GM12878 (cell line): ENCODE measurements around the gene ADGRV1. TPM values are rescaled to one million over a fixed set of nuclear protein-coding genes. Genes with fewer than 3 reads are reported as not detected.

Experiments used
- ATAC-seq: fragments of 200-7000 bp; cut with Tn5 transposase; 3 replicates; pipeline ENCODE4 v1.9.1; 2020; ENCODE audit warnings: mild to moderate bottlenecking, moderate library complexity
- BruUV-seq: library from RNA; stranded (reverse); fragments of 400-500 nt; replicated peaks from 2 replicates; lab custom pipeline; 2021; lab: Mats Ljungman, UMichigan
- CTCF ChIA-PET: fragments of 300-600 bp; sonication (Branson Sonifier 250); formaldehyde crosslinking; extraction: SDS; loops from one replicate; lab custom pipeline; 2021; ENCODE audit warnings: inconsistent platforms; lab: Yijun Ruan, JAX
- POLR2A ChIA-PET: fragments of 350-600 bp; formaldehyde crosslinking; extraction: SDS; loops from one replicate; lab custom pipeline; 2021; ENCODE audit warnings: inconsistent platforms; lab: Charles Lee
- RAD21 ChIA-PET: fragments of 300-600 bp; sonication (Branson Sonifier 250); formaldehyde crosslinking; loops from one replicate; lab custom pipeline; 2023; ENCODE audit warnings: antibody characterized with exemption; ENCODE audit not compliant: unreplicated experiment; lab: Charles Lee
- SMC1A ChIA-PET: fragments of 300-600 bp; sonication (Branson Sonifier 250); formaldehyde crosslinking; loops from one replicate; lab custom pipeline; 2023; ENCODE audit not compliant: unreplicated experiment, uncharacterized antibody; lab: Charles Lee
- DNase-seq: peaks from one replicate; pipeline ENCODE4 v3.0.0-alpha.2; 2011; ENCODE audit warnings: low read depth, low spot score
- FAIRE-seq: peaks from 3 replicates; lab custom pipeline; 2011; peaks lifted over from hg19 to GRCh38; lab: Jason Lieb, UNC
- H2AFZ ChIP-seq: 2 replicates; pipeline ENCODE4 v1.6.0; 2011; ENCODE audit warnings: low read depth, low read length, control low read depth; ENCODE audit not compliant: control insufficient read depth
- H3K27ac ChIP-seq: 2 replicates; pipeline ENCODE4 v1.5.1; 2011; ENCODE audit warnings: control low read depth; ENCODE audit not compliant: control insufficient read depth, insufficient read depth
- H3K27me3 ChIP-seq, 2 experiments: replicated peaks in 1 of 2; 2 replicates each; pipeline versions ENCODE4 v1.6.0 to v1.6.1; 2011; ENCODE audit warnings: low read length in 1 of 2; ENCODE audit not compliant: control insufficient read depth in 2 of 2, insufficient read depth in 2 of 2
- H3K36me3 ChIP-seq, 2 experiments: 2 replicates each; pipeline ENCODE4 v1.5.1; 2011; ENCODE audit warnings: low read length in 1 of 2; ENCODE audit not compliant: control insufficient read depth in 2 of 2, insufficient read depth in 2 of 2
- H3K4me1 ChIP-seq: 2 replicates; pipeline ENCODE4 v1.6.1; 2011; ENCODE audit warnings: mild to moderate bottlenecking, low read length, moderate library complexity, mixed read lengths; ENCODE audit not compliant: control insufficient read depth, insufficient read depth
- H3K4me2 ChIP-seq: 2 replicates; pipeline ENCODE4 v1.6.0; 2011; ENCODE audit warnings: control low read depth; ENCODE audit not compliant: control insufficient read depth, insufficient read depth
- H3K4me3 ChIP-seq: fragments of 200-600 bp; sonication (generic); 2 replicates; pipeline ENCODE4 v1.5.1; 2016
- H3K79me2 ChIP-seq: 2 replicates; pipeline ENCODE4 v1.6.0; 2011; ENCODE audit warnings: low read length; ENCODE audit not compliant: control insufficient read depth, insufficient read depth
- H3K9ac ChIP-seq: 2 replicates; pipeline ENCODE4 v1.8.0; 2011; ENCODE audit warnings: low read length, control low read depth, mixed read lengths; ENCODE audit not compliant: control insufficient read depth, insufficient read depth
- H3K9me3 ChIP-seq: replicated peaks from 3 replicates; pipeline ENCODE4 v1.5.1; 2011; ENCODE audit warnings: mild to moderate bottlenecking, low read length; ENCODE audit not compliant: control insufficient read depth, insufficient read depth
- H4K20me1 ChIP-seq: 2 replicates; pipeline ENCODE4 v1.6.0; 2011; ENCODE audit not compliant: control insufficient read depth, insufficient read depth
- CBX5 ChIP-seq: sonication (generic); IDR thresholded peaks from 2 replicates; pipeline ENCODE4 v1.6.1; 2016; ENCODE audit warnings: low read depth, moderate library complexity, mild to moderate bottlenecking, inconsistent platforms
- E2F8 ChIP-seq: fragments of 450-650 bp; IDR thresholded peaks from 2 replicates; pipeline ENCODE4 v1.6.1; 2018; ENCODE audit warnings: mild to moderate bottlenecking, low read depth, moderate library complexity; ENCODE audit not compliant: partially characterized antibody
- IKZF2 ChIP-seq, 2 experiments: fragments of 450-650 bp; IDR thresholded peaks; 2 replicates each; pipeline ENCODE4 v1.6.1; 2017; ENCODE audit warnings: mild to moderate bottlenecking in 2 of 2, moderate library complexity in 2 of 2
- JUNB ChIP-seq: IDR thresholded peaks from 2 replicates; pipeline ENCODE4 v1.6.1; 2016; ENCODE audit warnings: antibody characterized with exemption, mild to moderate bottlenecking
- NFXL1 ChIP-seq: fragments of 450-650 bp; IDR thresholded peaks from 2 replicates; pipeline ENCODE4 v1.6.1; 2017; ENCODE audit warnings: antibody characterized with exemption, mild to moderate bottlenecking, borderline replicate concordance
- PAX8 ChIP-seq: fragments of 450-650 bp; IDR thresholded peaks from 2 replicates; pipeline ENCODE4 v1.6.1; 2017; ENCODE audit warnings: mild to moderate bottlenecking, moderate library complexity
- POU2F2 ChIP-seq: IDR thresholded peaks from 3 replicates; pipeline ENCODE4 v1.6.1; 2011; ENCODE audit warnings: low read depth, mild to moderate bottlenecking, low read length, borderline replicate concordance
- SIN3A ChIP-seq: IDR thresholded peaks from 2 replicates; pipeline ENCODE4 v1.6.1; 2012; ENCODE audit warnings: low read depth, low read length, improper control_type of control experiment
- SMC3 ChIP-seq: IDR thresholded peaks from 2 replicates; pipeline ENCODE4 v1.6.1; 2011; ENCODE audit warnings: low read length, improper control_type of control experiment, borderline replicate concordance
- TBL1XR1 ChIP-seq: IDR thresholded peaks from 2 replicates; pipeline ENCODE4 v1.6.1; 2012; ENCODE audit warnings: low read depth, low read length, improper control_type of control experiment
- WRNIP1 ChIP-seq: IDR thresholded peaks from 2 replicates; pipeline ENCODE4 v1.6.1; 2011; ENCODE audit warnings: low read depth, low read length, improper control_type of control experiment, borderline replicate concordance
- YY1 ChIP-seq: IDR thresholded peaks from 2 replicates; pipeline ENCODE4 v1.6.1; 2011; ENCODE audit warnings: low read depth, mild to moderate bottlenecking, low read length
- ZNF207 ChIP-seq: fragments of 450-650 bp; IDR thresholded peaks from 2 replicates; pipeline ENCODE4 v1.6.1; 2014; ENCODE audit warnings: antibody characterized with exemption, mild to moderate bottlenecking, borderline replicate concordance
- WGBS: methylation state at CpG from one replicate; pipeline ENCODE4 v1.1.6; 2016; ENCODE audit warnings: low lambda C conversion rate; ENCODE audit not compliant: insufficient replicate concordance, insufficient coverage; ENCODE audit errors: missing lambda C conversion rate; 5-methylcytosine and 5-hydroxymethylcytosine counted together
- in situ Hi-C: fragments of 300-500 bp; cut with MboI; formaldehyde crosslinking; loops from 9 replicates; pipeline ENCODE4 v1.14.3; 2018; ENCODE audit warnings: mixed read lengths
- intact Hi-C: fragments of 100-400 bp; cut with micrococcal nuclease; formaldehyde crosslinking; loops from one replicate; pipeline ENCODE4 v1.14.2; 2022; ENCODE audit not compliant: unreplicated experiment
- polyA plus RNA-seq, 11 experiments: library from polyadenylated mRNA; depleted of rRNA in 4 of 11; unstranded in 6 of 11; stranded (reverse) in 5 of 11; fragments of >200 nt; fragmentation: Nextera tagmentation in 4 of 11; fragmentation: Illumina TruSeq in 1 of 11; extraction: Ambion mirVana in 4 of 11; extraction: Trizol in 1 of 11; gene quantifications; 1 replicate in 1 of 11; 2 replicates in 10 of 11; pipeline versions ENCODE4 v1.2.1 to v1.2.3, GENCODE V29; 2011 to 2016; ENCODE audit warnings: inconsistent platforms in 2 of 11, missing spikeins in 2 of 11, low read depth in 1 of 11
- total RNA-seq, 4 experiments: library from RNA; depleted of rRNA in 3 of 4; stranded (reverse); fragments of >200 nt in 3 of 4; fragmentation: Illumina TruSeq in 1 of 4; extraction: Trizol in 1 of 4; gene quantifications; 2 replicates each; pipeline versions ENCODE4 v1.2.1 to v1.2.3, GENCODE V29; 2013 to 2021
- TF ChIP-seq, protein P1 (sequence below): fragments of 450-650 bp; IDR thresholded peaks from 2 replicates; pipeline ENCODE4 v1.6.1; 2018; ENCODE audit warnings: borderline replicate concordance, mild to moderate bottlenecking; ENCODE audit not compliant: partially characterized antibody

The ADGRV1 gene
- total and polyA plus RNA-seq, 10 of the 15 experiments (the other 5 are each of a cell fraction or from before 2014, with no cell fraction given): 0.04 to 8.1 (median 0.16) TPM; not detected in 1

GRCh38 chr5:91142386-91142785 lies 583.8 kb downstream of the ADGRV1 start (continued):
- TF ChIP-seq NFXL1 (no peak), PAX8 (no peak), E2F8 (no peak), SIN3A (no peak), POU2F2 (no peak), YY1 (no peak), CBX5 (no peak), ZNF207 (no peak)

GRCh38 chr5:91142819-91143218 lies 584.2 kb downstream of the ADGRV1 start:
- Histone ChIP-seq H2AFZ (no peak overlapping the region), H3K27me3 (no peaks in the 10 kb centered on the region), H3K9ac (no peak overlapping the region), H3K36me3 (no peaks in the 10 kb centered on the region), H4K20me1 (no peaks in the 10 kb centered on the region), H3K4me3 (no peak overlapping the region), H3K4me1 (no peaks in the 10 kb centered on the region), H3K4me2 (no peak overlapping the region), H3K9me3 (no peaks in the 10 kb centered on the region; the same call in 2 of the 3 replicates), H3K27ac (no peak overlapping the region), H3K79me2 (no peaks in the 10 kb centered on the region)
- intact Hi-C loops (no loop called here), in situ Hi-C loops (no loop called here)
- CTCF ChIA-PET: interaction anchor here (0.6 to 1.3 kb wide), 3 partner anchors 9 to 242 kb away, joined by 3 read pairs; no protein-coding TSS in a partner anchor
- BruUV-seq: no TSS peak
- RAD21 ChIA-PET: no interaction called here
- ATAC-seq (no peak), DNase-seq (no peak), FAIRE-seq (no peak)
- SMC1A ChIA-PET: interaction anchor here (1.3 kb wide), 1 partner anchor 13 kb away, joined by 5 read pairs; no protein-coding TSS in a partner anchor
- POLR2A ChIA-PET: no interaction called here
- TF ChIP-seq, protein P1, sequence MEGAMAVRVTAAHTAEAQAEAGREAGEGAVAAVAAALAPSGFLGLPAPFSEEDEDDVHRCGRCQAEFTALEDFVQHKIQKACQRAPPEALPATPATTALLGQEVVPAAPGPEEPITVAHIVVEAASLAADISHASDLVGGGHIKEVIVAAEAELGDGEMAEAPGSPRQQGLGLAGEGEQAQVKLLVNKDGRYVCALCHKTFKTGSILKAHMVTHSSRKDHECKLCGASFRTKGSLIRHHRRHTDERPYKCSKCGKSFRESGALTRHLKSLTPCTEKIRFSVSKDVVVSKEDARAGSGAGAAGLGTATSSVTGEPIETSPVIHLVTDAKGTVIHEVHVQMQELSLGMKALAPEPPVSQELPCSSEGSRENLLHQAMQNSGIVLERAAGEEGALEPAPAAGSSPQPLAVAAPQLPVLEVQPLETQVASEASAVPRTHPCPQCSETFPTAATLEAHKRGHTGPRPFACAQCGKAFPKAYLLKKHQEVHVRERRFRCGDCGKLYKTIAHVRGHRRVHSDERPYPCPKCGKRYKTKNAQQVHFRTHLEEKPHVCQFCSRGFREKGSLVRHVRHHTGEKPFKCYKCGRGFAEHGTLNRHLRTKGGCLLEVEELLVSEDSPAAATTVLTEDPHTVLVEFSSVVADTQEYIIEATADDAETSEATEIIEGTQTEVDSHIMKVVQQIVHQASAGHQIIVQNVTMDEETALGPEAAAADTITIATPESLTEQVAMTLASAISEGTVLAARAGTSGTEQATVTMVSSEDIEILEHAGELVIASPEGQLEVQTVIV: no peak
- no peak for TF ChIP-seq JUNB
- no peak for TF ChIP-seq SMC3
- TF ChIP-seq IKZF2 (IDR thresholded peaks at IDR 0.05): no peak
- TF ChIP-seq TBL1XR1: no peak
- TF ChIP-seq WRNIP1: no peak
- 41% methylated on average over 8 of the region's 8 CpGs for WGBS
